ENCODE measurements around the gene SEPHS1. TPM values are rescaled to one million over a fixed set of nuclear protein-coding genes. Genes with fewer than 3 reads are reported as not detected.

SEPHS1 gene
- total and polyA plus RNA-seq, 2 donors (not counting 1 experiment from before 2014, with no cell fraction given): 14.7 to 29.1 TPM

DNA sequence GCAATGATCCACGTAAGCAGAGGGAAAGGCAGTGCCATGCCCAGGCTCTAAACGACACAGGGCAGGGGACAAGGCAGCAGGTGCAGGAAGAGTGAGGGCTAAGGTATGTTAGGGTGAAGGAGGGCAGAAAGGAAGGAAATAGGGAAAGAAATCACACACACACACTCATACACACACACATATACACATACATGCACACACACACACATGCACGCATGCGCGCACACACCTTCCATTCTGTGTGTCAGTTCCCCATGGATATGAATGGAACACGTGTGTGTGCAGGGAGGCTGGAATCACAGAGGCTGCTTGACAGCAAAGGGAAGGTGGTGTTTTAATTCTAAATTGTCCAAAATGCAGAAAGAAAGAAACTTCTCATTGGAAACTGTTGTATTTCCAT, 42.0 kb downstream of the SEPHS1 start:
- Histone ChIP-seq H3K4me3 (ENCODE audit: control extremely low read depth in 1 of 5, extremely low read depth in 1 of 5, insufficient read depth in 1 of 5, low read depth in 2 of 5, low read length in 4 of 5) (no peak overlapping the region), H3K79me2 (ENCODE audit: control insufficient read depth, insufficient read depth, low read length) (no peaks in the 10 kb centered on the region), H2AFZ (ENCODE audit: insufficient read depth, low read depth, low read length, poor library complexity, severe bottlenecking) (no peak overlapping the region), H3K9me3 (ENCODE audit: control extremely low read depth in 1 of 3, control insufficient read depth in 2 of 3, insufficient read depth in 1 of 3, low read length in 2 of 3) (peaks cover 0 to 3% (median 0%) of the 10 kb centered on the region in 3 donors), H3K4me2 (replicated peaks; ENCODE audit: low read depth, low read length, poor library complexity, severe bottlenecking) (no peak overlapping the region), H3K36me3 (replicated peaks in 1 of 2; ENCODE audit: control extremely low read depth in 1 of 2, control insufficient read depth in 1 of 2, extremely low read depth in 1 of 2, insufficient read depth in 2 of 2, low read length in 1 of 2) (no peaks in the 10 kb centered on the region), H3K9ac (ENCODE audit: low read length) (no peak overlapping the region), H4K20me1 (ENCODE audit: control insufficient read depth, insufficient read depth, low read length, poor library complexity, severe bottlenecking) (no peaks in the 10 kb centered on the region), H3K4me1 (ENCODE audit: control insufficient read depth in 2 of 2, insufficient read depth in 2 of 2, low read length in 2 of 2) (peaks cover 0 to 11% of the 10 kb centered on the region in 2 donors), H3K27ac (ENCODE audit: low read length in 2 of 2) (no peak overlapping the region), H3K27me3 (replicated peaks in 1 of 4; ENCODE audit: control extremely low read depth in 1 of 4, control insufficient read depth in 3 of 4, insufficient read depth in 4 of 4, low read length in 3 of 4) (no peaks in the 10 kb centered on the region)
- intact Hi-C loops (cut with micrococcal nuclease): no loop called here
- WGBS (ENCODE audit: insufficient coverage): 80% methylated on average over 1 of the region's 6 CpGs
- DNase-seq (no peak), ATAC-seq (ENCODE audit: low read depth) (no peak)
- Mint-ChIP-seq H3K27me3 (no peaks in the 10 kb centered on the region), H3K4me1 (peaks cover 10% of the 10 kb centered on the region), H3K9me3 (ENCODE audit: insufficient read depth) (no peaks in the 10 kb centered on the region), H3K27ac (no peak overlapping the region), H3K4me3 (no peak overlapping the region)
- ChIA-PET CTCF (interaction anchor here (1.5 kb wide), 1 partner anchor 34 kb away, joined by 5 read pairs; no protein-coding TSS in a partner anchor), POLR2A (no interaction called here)
- TF ChIP-seq CTCF (IDR thresholded peaks at IDR 0.05) (no peak), EZH2 (IDR thresholded peaks at IDR 0.05; ENCODE audit: borderline replicate concordance, insufficient read depth, low read depth, low read length, poor library complexity, severe bottlenecking) (no peak)

- Mint-ChIP-seq H3K4me1 (peaks cover 20% of the 10 kb centered on the region), H3K9me3 (ENCODE audit: insufficient read depth) (no peaks in the 10 kb centered on the region), H3K4me3 (peak overlapping the region; percentile 91), H3K27me3 (no peaks in the 10 kb centered on the region), H3K27ac (no peak overlapping the region)
- H3K4me1 ChIP-seq (ENCODE audit: control insufficient read depth in 2 of 2, insufficient read depth in 2 of 2, low read length in 2 of 2): peaks cover 9 to 25% of the 10 kb centered on the region in 2 donors
- H3K4me2 ChIP-seq (replicated peaks; ENCODE audit: low read depth, low read length, poor library complexity, severe bottlenecking): peak overlapping the region; percentile 74
- no peak for ATAC-seq (ENCODE audit: low read depth)
- ChIA-PET CTCF (interaction anchor here (0.6 to 3.7 kb wide), 20 partner anchors 11 to 234 kb away, joined by 3 to 41 read pairs (median 3); partner anchors contain the start of genes MCM10 and SEPHS1), POLR2A (interaction anchor here (1.5 to 1.6 kb wide), 3 partner anchors 46 to 284 kb away, joined by 4 to 7 read pairs (median 5); partner anchors contain the start of genes MCM10 and PRPF18)
- no peak overlapping the region for H2AFZ ChIP-seq (ENCODE audit: insufficient read depth, low read depth, low read length, poor library complexity, severe bottlenecking)
- H3K36me3 ChIP-seq (replicated peaks in 1 of 2; ENCODE audit: control extremely low read depth in 1 of 2, control insufficient read depth in 1 of 2, extremely low read depth in 1 of 2, insufficient read depth in 2 of 2, low read length in 1 of 2): no peaks in the 10 kb centered on the region
- H3K9ac ChIP-seq (ENCODE audit: low read length): no peak overlapping the region
- intact Hi-C loops (cut with micrococcal nuclease): loop anchor here (1.0 to 5.0 kb wide), 6 partner anchors 32 to 1236 kb away; partner anchors contain the start of genes DHTKD1 and MCM10
- no peaks in the 10 kb centered on the region for H4K20me1 ChIP-seq (ENCODE audit: control insufficient read depth, insufficient read depth, low read length, poor library complexity, severe bottlenecking)
- no peaks in the 10 kb centered on the region for H3K27me3 ChIP-seq (replicated peaks in 1 of 4; ENCODE audit: control extremely low read depth in 1 of 4, control insufficient read depth in 3 of 4, insufficient read depth in 4 of 4, low read length in 3 of 4)
- peaks cover 0 to 3% (median 0%) of the 10 kb centered on the region in 3 donors for H3K9me3 ChIP-seq (ENCODE audit: control extremely low read depth in 1 of 3, control insufficient read depth in 2 of 3, insufficient read depth in 1 of 3, low read length in 2 of 3)
- no peak overlapping the region for H3K27ac ChIP-seq (ENCODE audit: low read length in 2 of 2)
- DNase-seq: no peak
- WGBS (ENCODE audit: insufficient coverage): 58% methylated on average over 7 of the region's 23 CpGs
- no peak for TF ChIP-seq EZH2 (IDR thresholded peaks at IDR 0.05; ENCODE audit: borderline replicate concordance, insufficient read depth, low read depth, low read length, poor library complexity, severe bottlenecking)
- no peak for TF ChIP-seq CTCF (IDR thresholded peaks at IDR 0.05)
- H3K4me3 ChIP-seq (ENCODE audit: control extremely low read depth in 1 of 5, extremely low read depth in 1 of 5, insufficient read depth in 1 of 5, low read depth in 2 of 5, low read length in 4 of 5): no peak overlapping the region
- H3K79me2 ChIP-seq (ENCODE audit: control insufficient read depth, insufficient read depth, low read length): no peaks in the 10 kb centered on the region
Measured at GRCh38 chr10:13302821-13303555, 45.1 kb downstream of the SEPHS1 start.
